PC-9 (cell line): ENCODE measurements around the gene PCDHGB3. TPM values are rescaled to one million over a fixed set of nuclear protein-coding genes. Genes with fewer than 3 reads are reported as not detected.
"Not testable (repeated sequence)": the region's sequence is repeated elsewhere in the genome, so short reads cannot be mapped to it uniquely, and the experiment has no call there.

ENCODE experiments used
- BruUV-seq: library from RNA; stranded (reverse); fragments of 400-500 nt; replicated peaks from 2 replicates; lab custom pipeline; 2021; lab: Mats Ljungman, UMichigan
- CTCF ChIA-PET: fragments of 300-600 bp; sonication (Branson Sonifier 250); formaldehyde crosslinking; loops from one replicate; lab custom pipeline; 2022; ENCODE audit warnings: antibody characterized with exemption; lab: Charles Lee
- POLR2A ChIA-PET: fragments of 300-600 bp; sonication (Branson Sonifier 250); formaldehyde crosslinking; loops from one replicate; lab custom pipeline; 2022; ENCODE audit warnings: antibody characterized with exemption; ENCODE audit not compliant: unreplicated experiment; lab: Charles Lee
- DNase-seq, 2 experiments: peaks; one replicate each; pipeline versions ENCODE4 v3.0.0 to v3.0.0-alpha.2; 2015 to 2022; ENCODE audit warnings: mixed read lengths in 1 of 2
- H2AFZ ChIP-seq: fragments of 200-600 bp; sonication (generic); 2 replicates; pipeline ENCODE4 v1.8.1; 2017; ENCODE audit warnings: antibody characterized with exemption
- H3F3A ChIP-seq: fragments of 200-600 bp; sonication (generic); 2 replicates; pipeline ENCODE4 v1.8.1; 2017; ENCODE audit warnings: antibody characterized with exemption, mild to moderate bottlenecking, low read depth; ENCODE audit not compliant: insufficient read depth
- H3K27ac ChIP-seq: fragments of 200-600 bp; sonication (generic); 2 replicates; pipeline ENCODE4 v1.6.1; 2016; ENCODE audit warnings: mixed run types
- H3K27me3 ChIP-seq: fragments of 200-600 bp; sonication (generic); 2 replicates; pipeline ENCODE4 v1.6.1; 2016; ENCODE audit warnings: low read depth, mixed run types; ENCODE audit not compliant: insufficient read depth
- H3K36me3 ChIP-seq: fragments of 200-600 bp; sonication (generic); 2 replicates; pipeline ENCODE4 v1.6.1; 2016; ENCODE audit warnings: low read depth, mixed run types
- H3K4me1 ChIP-seq: fragments of 200-600 bp; sonication (generic); replicated peaks from 2 replicates; pipeline ENCODE4 v1.6.1; 2016; ENCODE audit warnings: mixed run types; ENCODE audit not compliant: insufficient read depth
- H3K4me2 ChIP-seq: fragments of 200-600 bp; sonication (generic); 2 replicates; pipeline ENCODE4 v1.6.1; 2017; ENCODE audit warnings: mixed run types
- H3K4me3 ChIP-seq: fragments of 200-600 bp; sonication (generic); 2 replicates; pipeline ENCODE4 v1.6.1; 2016; ENCODE audit warnings: mixed run types
- H3K79me2 ChIP-seq: fragments of 200-600 bp; sonication (generic); 2 replicates; pipeline ENCODE4 v1.6.1; 2017; ENCODE audit warnings: low read depth, mixed run types
- H3K9me2 ChIP-seq: fragments of 200-600 bp; sonication (generic); 2 replicates; pipeline ENCODE4 v1.8.1; 2017; ENCODE audit warnings: mild to moderate bottlenecking; ENCODE audit not compliant: insufficient read depth
- H3K9me3 ChIP-seq: fragments of 200-600 bp; sonication (generic); 2 replicates; pipeline ENCODE4 v1.8.1; 2016; ENCODE audit warnings: low read depth; ENCODE audit not compliant: insufficient read depth
- H4K20me1 ChIP-seq: fragments of 200-600 bp; sonication (generic); 2 replicates; pipeline ENCODE4 v1.8.1; 2017; ENCODE audit not compliant: insufficient read depth
- CTCF ChIP-seq: fragments of 200-600 bp; sonication (generic); conservative IDR thresholded peaks from 2 replicates; pipeline ENCODE4 v1.6.1; 2017; ENCODE audit warnings: mixed run types, antibody characterized with exemption, mild to moderate bottlenecking, moderate library complexity
- EZH2 ChIP-seq: fragments of 200-600 bp; sonication (generic); IDR thresholded peaks from 2 replicates; pipeline ENCODE4 v1.8.0; 2017; ENCODE audit warnings: antibody characterized with exemption, low read depth
- intact Hi-C: fragments of 100-400 bp; cut with micrococcal nuclease; formaldehyde crosslinking; loops from one replicate; pipeline ENCODE4 v1.10.0; 2022; ENCODE audit not compliant: unreplicated experiment
- total RNA-seq: library from RNA; stranded (reverse); gene quantifications from 2 replicates; pipeline ENCODE4 v1.2.3, GENCODE V29; 2021

The PCDHGB3 gene
- total RNA-seq, 1 experiment from 2014 or later: not detected

GRCh38 chr5:141392429-141393198 is 22.6 kb downstream of the PCDHGB3 start, which contains the start of gene PCDHGA8:
Gene PCDHGA8, plus strand, starts transcription at chr5:141392633. Its CDS starts 181 bp downstream, at chr5:141392814.
- H3K27me3 ChIP-seq: peaks cover 12% of the 10 kb centered on the region; the same call in 1 of the 2 replicates
- no peaks in the 10 kb centered on the region for H3K36me3 ChIP-seq
- no peaks in the 10 kb centered on the region for H3K79me2 ChIP-seq
- BruUV-seq: no TSS peak
- intact Hi-C loops: no loop called here
- no peaks in the 10 kb centered on the region for H3K9me3 ChIP-seq
- peak; percentile 46; the same call in 1 of the 2 replicates for TF ChIP-seq CTCF
- no peak for TF ChIP-seq EZH2
- no peak within 1 kb of the TSS for H3K27ac ChIP-seq
- H2AFZ ChIP-seq: no peak within 1 kb of the TSS
- no peak within 1 kb of the TSS for H3K4me2 ChIP-seq
- H3K4me1 ChIP-seq: no peaks in the 10 kb centered on the region
- ChIA-PET POLR2A (no interaction called here), CTCF (no interaction called here)
- H3K4me3 ChIP-seq: no peak within 1 kb of the TSS
- no peaks in the 10 kb centered on the region for H4K20me1 ChIP-seq
- DNase-seq: no peak
- H3F3A ChIP-seq: no peaks in the 10 kb centered on the region
- H3K9me2 ChIP-seq: no peaks in the 10 kb centered on the region

GRCh38 chr5:141393267-141393666 is 23.2 kb downstream of the PCDHGB3 start:
- Histone ChIP-seq H4K20me1 (no peaks in the 10 kb centered on the region), H2AFZ (no peak overlapping the region), H3K27ac (no peak overlapping the region), H3K4me3 (no peak overlapping the region), H3K27me3 (peaks cover 11% of the 10 kb centered on the region; the same call in 1 of the 2 replicates), H3K79me2 (no peaks in the 10 kb centered on the region), H3K4me1 (no peaks in the 10 kb centered on the region), H3K9me2 (no peaks in the 10 kb centered on the region), H3F3A (no peaks in the 10 kb centered on the region), H3K9me3 (no peaks in the 10 kb centered on the region), H3K4me2 (no peak overlapping the region), H3K36me3 (no peaks in the 10 kb centered on the region)
- TF ChIP-seq EZH2 (no peak), CTCF (no peak)
- POLR2A ChIA-PET: no interaction called here
- BruUV-seq: no TSS peak
- intact Hi-C loops: no loop called here
- DNase-seq: no peak
- CTCF ChIA-PET: no interaction called here

- CTCF ChIA-PET, POLR2A ChIA-PET, H4K20me1 ChIP-seq, H3K36me3 ChIP-seq, H3K9me3 ChIP-seq, DNase-seq, H3K4me3 ChIP-seq, H3K4me1 ChIP-seq, H3K79me2 ChIP-seq, H3K27ac ChIP-seq, intact Hi-C loops, H3F3A ChIP-seq, H3K9me2 ChIP-seq, H2AFZ ChIP-seq, H3K4me2 ChIP-seq, BruUV-seq: not testable (repeated sequence)
- H3K27me3 ChIP-seq: peaks cover 13% of the 10 kb centered on the region; the same call in 1 of the 2 replicates
Observed at GRCh38 chr5:141394401-141395187, 24.6 kb downstream of the PCDHGB3 start.

GRCh38 chr5:141397756-141398551 is 27.9 kb downstream of the PCDHGB3 start, which contains the start of gene PCDHGB5:
Gene PCDHGB5, plus strand, starts transcription at chr5:141397947. Its CDS starts 181 bp downstream, at chr5:141398128.
- H3K9me2 ChIP-seq, DNase-seq, H3F3A ChIP-seq, H3K9me3 ChIP-seq, intact Hi-C loops, H3K36me3 ChIP-seq, POLR2A ChIA-PET, H3K4me3 ChIP-seq, H2AFZ ChIP-seq, H3K79me2 ChIP-seq, H4K20me1 ChIP-seq, H3K4me1 ChIP-seq, H3K27ac ChIP-seq, BruUV-seq, H3K4me2 ChIP-seq, CTCF ChIA-PET: not testable (repeated sequence)
- peaks cover 34% of the 10 kb centered on the region for H3K27me3 ChIP-seq
